ENCODE data around the gene BANF2. TPM values are rescaled to one million over a fixed set of nuclear protein-coding genes. Genes with fewer than 3 reads are reported as not detected.

BANF2 gene
- total RNA-seq, 1 donor from 2014 or later = not detected

GRCh38 chr20:17756529-17756928 lies 56.8 kb downstream of the BANF2 start:
- no peak for DNase-seq (ENCODE audit: low read depth)
- no peaks in the 10 kb centered on the region for H3K36me3 ChIP-seq (ENCODE audit: control insufficient read depth, insufficient read depth, low read length)
- H3K4me3 ChIP-seq (ENCODE audit: low read depth, low read length) = no peak overlapping the region
- no peak for TF ChIP-seq CTCF (IDR thresholded peaks at IDR 0.05; ENCODE audit: insufficient read depth, low read length, poor library complexity, severe bottlenecking)
- no peaks in the 10 kb centered on the region for H3K27me3 ChIP-seq (ENCODE audit: control insufficient read depth, insufficient read depth, low read length)

GRCh38 chr20:17757496-17757895 lies 57.7 kb downstream of the BANF2 start:
- no peak overlapping the region for H3K4me3 ChIP-seq (ENCODE audit: low read depth, low read length)
- no peak for DNase-seq (ENCODE audit: low read depth)
- no peak for TF ChIP-seq CTCF (IDR thresholded peaks at IDR 0.05; ENCODE audit: insufficient read depth, low read length, poor library complexity, severe bottlenecking)
- no peaks in the 10 kb centered on the region for H3K36me3 ChIP-seq (ENCODE audit: control insufficient read depth, insufficient read depth, low read length)
- H3K27me3 ChIP-seq (ENCODE audit: control insufficient read depth, insufficient read depth, low read length) = no peaks in the 10 kb centered on the region

- Histone ChIP-seq H3K27me3 (ENCODE audit: control insufficient read depth, insufficient read depth, low read length) (no peaks in the 10 kb centered on the region), H3K36me3 (ENCODE audit: control insufficient read depth, insufficient read depth, low read length) (no peaks in the 10 kb centered on the region), H3K4me3 (ENCODE audit: low read depth, low read length) (no peak overlapping the region)
- DNase-seq (ENCODE audit: low read depth) = no peak
- no peak for TF ChIP-seq CTCF (IDR thresholded peaks at IDR 0.05; ENCODE audit: insufficient read depth, low read length, poor library complexity, severe bottlenecking)
Measured at GRCh38 chr20:17758010-17758409, 58.2 kb downstream of the BANF2 start.

- TF ChIP-seq CTCF (IDR thresholded peaks at IDR 0.05; ENCODE audit: insufficient read depth, low read length, poor library complexity, severe bottlenecking) = no peak
- H3K27me3 ChIP-seq (ENCODE audit: control insufficient read depth, insufficient read depth, low read length) = no peaks in the 10 kb centered on the region
- no peak overlapping the region for H3K4me3 ChIP-seq (ENCODE audit: low read depth, low read length)
- no peak for DNase-seq (ENCODE audit: low read depth)
- H3K36me3 ChIP-seq (ENCODE audit: control insufficient read depth, insufficient read depth, low read length) = no peaks in the 10 kb centered on the region
Measured at GRCh38 chr20:17758512-17758911, 58.7 kb downstream of the BANF2 start.

- no peak for TF ChIP-seq CTCF (IDR thresholded peaks at IDR 0.05; ENCODE audit: insufficient read depth, low read length, poor library complexity, severe bottlenecking)
- H3K27me3 ChIP-seq (ENCODE audit: control insufficient read depth, insufficient read depth, low read length) = no peaks in the 10 kb centered on the region
- no peak for DNase-seq (ENCODE audit: low read depth)
- no peaks in the 10 kb centered on the region for H3K36me3 ChIP-seq (ENCODE audit: control insufficient read depth, insufficient read depth, low read length)
- no peak overlapping the region for H3K4me3 ChIP-seq (ENCODE audit: low read depth, low read length)
Measured at GRCh38 chr20:17759449-17759848, 59.7 kb downstream of the BANF2 start.

- H3K4me3 ChIP-seq (ENCODE audit: low read depth, low read length) = no peak overlapping the region
- TF ChIP-seq CTCF (IDR thresholded peaks at IDR 0.05; ENCODE audit: insufficient read depth, low read length, poor library complexity, severe bottlenecking) = no peak
- no peak for DNase-seq (ENCODE audit: low read depth)
- no peaks in the 10 kb centered on the region for H3K36me3 ChIP-seq (ENCODE audit: control insufficient read depth, insufficient read depth, low read length)
- H3K27me3 ChIP-seq (ENCODE audit: control insufficient read depth, insufficient read depth, low read length) = no peaks in the 10 kb centered on the region
Measured at GRCh38 chr20:17761604-17762003, 61.8 kb downstream of the BANF2 start.

Measured in kidney epithelial cell (primary cell).